Daoy (cell line): ENCODE data around the gene CARMIL1. TPM values are rescaled to one million over a fixed set of nuclear protein-coding genes. Genes with fewer than 3 reads are reported as not detected.

Experiments used
- DNase-seq: peaks from one replicate; pipeline ENCODE4 v3.0.0-alpha.2; 2015; ENCODE audit warnings: low read depth
- total RNA-seq: library from RNA; depleted of rRNA; stranded (reverse); fragments of >200 nt; shearing (Covaris generic); gene quantifications from 2 replicates; pipeline ENCODE4 v1.2.3, GENCODE V29; 2014

Gene CARMIL1
- total RNA-seq, 1 experiment from 2014 or later = 13.4 TPM

- DNase-seq = no peak
Measured at GRCh38 chr6:25407431-25407830, 128.3 kb downstream of the CARMIL1 start.

GRCh38 chr6:25410102-25410501 is 130.9 kb downstream of the CARMIL1 start:
- DNase-seq = no peak

DNA sequence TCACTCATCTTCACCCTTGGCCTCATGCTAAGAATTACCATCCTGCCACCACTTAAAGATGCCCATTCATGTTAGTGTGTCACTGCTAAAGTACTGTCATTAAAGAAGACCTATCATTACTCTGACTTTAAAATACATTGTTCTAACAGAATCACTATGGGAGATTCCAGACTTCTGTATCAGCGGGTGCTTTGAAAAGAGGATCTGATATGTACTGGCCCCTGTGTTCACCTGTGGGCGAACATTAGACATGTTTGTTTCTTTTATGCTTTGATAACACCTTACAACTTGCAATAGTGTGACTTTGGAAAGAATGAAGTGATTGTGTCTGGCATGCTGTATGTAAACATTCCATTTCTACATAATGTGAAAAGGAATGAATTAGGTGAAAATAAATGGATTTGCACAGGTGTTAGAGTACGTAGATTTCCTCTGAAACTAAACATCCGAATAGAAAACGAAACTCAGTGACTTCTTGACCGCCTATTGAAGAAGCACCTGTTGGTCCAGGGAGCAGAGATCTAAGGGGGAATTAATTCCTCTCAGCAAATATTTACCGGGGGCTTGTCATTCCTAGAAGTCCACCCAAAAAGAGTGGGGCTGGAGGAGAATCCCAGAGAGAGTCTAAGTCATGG is 132.3 kb downstream of the CARMIL1 start:
- DNase-seq = no peak

- no peak for DNase-seq
Measured at GRCh38 chr6:25413207-25413905, 134.2 kb downstream of the CARMIL1 start.

DNA sequence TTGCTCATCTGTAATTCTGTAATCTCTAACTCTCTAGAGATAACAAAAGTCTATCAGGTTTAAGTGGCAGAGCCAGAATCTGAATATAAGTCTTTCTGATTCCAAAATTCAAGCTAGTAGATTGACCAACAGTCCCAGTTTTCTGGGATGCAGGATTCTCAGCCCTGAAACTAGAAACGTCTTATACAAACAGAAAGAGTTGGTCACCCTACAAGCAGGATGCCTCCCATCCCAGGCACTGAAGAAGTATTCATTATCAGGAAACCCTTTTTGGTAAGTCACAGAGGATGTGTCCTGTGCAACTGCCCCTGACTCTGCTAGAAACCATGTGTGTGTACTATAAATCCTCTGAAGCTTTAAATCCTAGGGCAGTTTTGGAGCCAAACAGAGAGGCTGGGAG is 135.0 kb downstream of the CARMIL1 start:
- no peak for DNase-seq

- no peak for DNase-seq
Measured at GRCh38 chr6:25414755-25415154, 135.6 kb downstream of the CARMIL1 start.

- DNase-seq = no peak
Measured at GRCh38 chr6:25415274-25415673, 136.1 kb downstream of the CARMIL1 start.

DNA sequence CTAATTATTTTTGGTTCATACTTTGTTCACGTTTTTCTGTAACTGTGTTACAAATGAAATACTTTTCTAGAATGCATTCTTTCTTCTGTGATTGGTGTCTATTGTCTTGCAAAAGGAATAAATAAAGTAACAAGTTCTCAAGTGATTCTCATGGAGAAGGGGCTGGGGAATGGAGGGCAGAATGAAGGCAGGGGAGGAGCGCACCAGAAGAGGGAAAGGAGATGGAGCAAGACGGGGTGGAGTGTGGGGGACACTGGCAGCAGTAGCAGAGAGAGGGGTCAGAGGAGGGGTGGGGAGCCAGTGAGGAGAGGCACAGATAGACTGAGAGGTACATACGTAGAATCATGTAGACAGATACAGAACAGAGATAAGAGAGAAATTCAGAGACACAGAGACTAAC is 136.5 kb downstream of the CARMIL1 start:
- DNase-seq = no peak

- DNase-seq = no peak
Measured at GRCh38 chr6:25417046-25417605, 138.0 kb downstream of the CARMIL1 start.

- DNase-seq = no peak
Measured at GRCh38 chr6:25418454-25419052, 139.4 kb downstream of the CARMIL1 start.

DNA sequence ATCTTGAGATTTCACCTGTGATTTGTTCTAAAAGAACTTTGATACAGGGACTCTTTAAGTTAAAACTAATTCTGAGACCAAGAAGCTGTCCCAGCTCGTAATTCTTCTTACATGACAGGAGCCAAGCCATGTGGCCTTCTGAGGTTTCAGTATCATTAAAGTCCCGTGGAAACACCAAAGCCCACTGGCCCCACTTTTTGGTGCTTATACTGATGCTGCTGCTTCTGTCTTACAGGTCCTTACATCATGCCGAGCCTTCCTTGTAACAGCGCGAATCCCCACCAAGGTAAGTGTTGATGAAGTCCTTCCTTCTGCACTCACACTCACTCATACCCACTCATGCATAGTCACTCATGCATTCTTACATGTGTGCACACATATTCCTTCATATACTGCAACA is 140.7 kb downstream of the CARMIL1 start:
- no peak for DNase-seq

GRCh38 chr6:25423358-25423757 is 144.2 kb downstream of the CARMIL1 start:
- no peak for DNase-seq

DNA sequence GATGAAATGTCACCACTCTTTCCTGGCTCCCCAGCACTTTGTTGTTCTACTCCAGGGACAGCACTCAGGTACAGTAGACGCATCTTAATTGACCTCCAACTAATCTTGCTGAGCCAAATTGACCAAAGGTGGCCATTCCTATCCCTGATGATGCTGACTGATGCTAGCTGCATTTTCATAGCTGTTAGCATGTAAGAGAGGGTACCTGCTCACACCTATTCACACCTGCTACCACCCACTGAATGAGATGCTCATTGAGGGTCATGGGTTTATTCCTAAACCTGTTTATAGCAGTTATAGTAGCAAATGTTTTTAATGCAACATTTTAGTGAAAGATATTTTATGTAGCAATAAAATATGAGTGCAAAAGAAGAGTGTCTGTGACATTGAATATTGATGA is 145.1 kb downstream of the CARMIL1 start:
- no peak for DNase-seq

GRCh38 chr6:25427549-25427948 is 148.4 kb downstream of the CARMIL1 start:
- DNase-seq = no peak

DNA sequence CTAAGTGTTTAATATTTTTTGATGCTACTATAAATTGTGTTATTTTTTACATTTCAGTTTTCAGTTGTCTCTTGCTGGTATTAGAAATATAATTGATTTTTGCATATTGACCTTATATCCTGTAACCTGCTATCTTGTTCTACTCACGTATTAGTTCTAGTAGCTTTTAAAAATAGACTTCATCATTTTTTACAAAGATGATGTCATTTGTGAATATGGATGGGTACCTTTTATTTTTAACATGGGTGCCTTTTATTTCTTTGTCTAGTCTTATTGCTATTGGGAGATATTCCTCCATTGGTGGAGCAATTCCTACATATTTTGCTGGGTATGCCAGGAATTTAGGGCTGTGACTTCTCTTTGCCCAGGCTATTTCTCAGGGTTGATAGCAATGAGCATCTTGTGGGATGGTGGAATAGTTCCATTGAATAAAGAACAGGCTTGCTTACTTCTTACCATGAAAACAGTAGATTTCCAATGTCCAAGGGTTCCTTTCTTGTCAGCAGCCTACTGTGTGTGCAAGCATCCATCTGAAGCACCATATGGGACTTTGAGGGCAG is 149.7 kb downstream of the CARMIL1 start:
- DNase-seq = no peak

- DNase-seq = no peak
Measured at GRCh38 chr6:25431306-25431974, 152.3 kb downstream of the CARMIL1 start.

GRCh38 chr6:25431975-25432307 is 152.8 kb downstream of the CARMIL1 start:
- no peak for DNase-seq

- DNase-seq = no peak
Measured at GRCh38 chr6:25434921-25435320, 155.7 kb downstream of the CARMIL1 start.

- DNase-seq = no peak
Measured at GRCh38 chr6:25435416-25435985, 156.3 kb downstream of the CARMIL1 start.

- DNase-seq = no peak
Measured at GRCh38 chr6:25436760-25437159, 157.6 kb downstream of the CARMIL1 start.

DNA sequence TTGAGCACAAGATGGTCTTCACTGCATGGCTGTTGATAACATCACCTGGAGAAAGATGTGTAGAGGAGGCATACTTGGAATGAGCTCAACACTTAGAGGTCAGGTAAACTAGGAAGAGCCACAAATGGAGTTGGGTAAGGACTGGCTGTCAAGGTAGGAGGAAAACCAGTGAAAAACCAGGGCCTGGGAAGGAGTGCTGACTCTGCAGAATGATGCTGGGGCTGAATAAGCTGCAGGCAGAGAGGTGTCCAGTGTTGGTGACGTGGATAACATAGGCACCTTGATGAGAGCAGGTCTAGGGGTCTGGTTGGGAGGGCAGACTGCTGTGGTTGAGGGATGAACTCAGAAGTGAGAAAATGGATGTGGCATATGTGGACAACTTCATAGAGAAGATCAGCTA is 160.2 kb downstream of the CARMIL1 start:
- no peak for DNase-seq
